Colonic mucosa (tissue), 4 donors: Measurements from ENCODE around the gene CEBPG. TPM values are rescaled to one million over a fixed set of nuclear protein-coding genes. Genes with fewer than 3 reads are reported as not detected.

Experiments used
- DNase-seq: peaks from one replicate; pipeline ENCODE4 v3.0.0-alpha.2; 2020
- H3K27ac ChIP-seq: fragments of 200-600 bp; one replicate; pipeline ENCODE4 v1.8.0; 2021
- H3K27me3 ChIP-seq: fragments of 200-600 bp; one replicate; pipeline ENCODE4 v1.8.0; 2021
- H3K36me3 ChIP-seq: fragments of 200-600 bp; one replicate; pipeline ENCODE4 v1.8.0; 2021
- H3K4me1 ChIP-seq: fragments of 200-600 bp; one replicate; pipeline ENCODE4 v1.8.0; 2021; ENCODE audit warnings: mild to moderate bottlenecking
- H3K4me3 ChIP-seq: fragments of 200-600 bp; one replicate; pipeline ENCODE4 v1.8.0; 2021
- H3K9ac ChIP-seq, 2 donors: one replicate each; pipeline ENCODE4 v1.7.0; 2013; ENCODE audit warnings: control low read depth in 2 of 2, low read depth in 2 of 2, low read length in 2 of 2
- H3K9me3 ChIP-seq: fragments of 200-600 bp; one replicate; pipeline ENCODE4 v1.8.0; 2021
- CTCF ChIP-seq: fragments of 200-600 bp; IDR thresholded peaks from one replicate; pipeline ENCODE4 v1.8.0; 2022; ENCODE audit warnings: antibody characterized with exemption, mild to moderate bottlenecking
- intact Hi-C: fragments of 100-400 bp; cut with DNase I; formaldehyde crosslinking; loops from one replicate; pipeline ENCODE4 v1.14.1; 2022
- total RNA-seq, 2 donors: library from RNA; stranded (reverse); fragmentation: NEBNext Ultra II Directional in 1 of 2; extraction: Animal tissue kit (Norgen Biotek cat#: 25700) in 1 of 2; gene quantifications; one replicate each; pipeline ENCODE4 v1.2.1, GENCODE V29; 2021
- donor health status: healthy.
- donor health status: DM: no; HTN: no; CAD: no.
- donor health status: DM: no; HTN: no; CAD: no.

Gene CEBPG
- total RNA-seq, 2 donors from 2014 or later: 62.1 to 72.3 TPM

- Histone ChIP-seq H3K27me3 (no peaks in the 10 kb centered on the region), H3K9ac (no peak overlapping the region), H3K27ac (no peak overlapping the region), H3K4me1 (no peaks in the 10 kb centered on the region), H3K9me3 (no peaks in the 10 kb centered on the region), H3K36me3 (no peaks in the 10 kb centered on the region), H3K4me3 (no peak overlapping the region)
- DNase-seq: no peak
- no peak for TF ChIP-seq CTCF
- intact Hi-C loops: no loop called here
Measured at GRCh38 chr19:33413868-33414666, 40.6 kb downstream of the CEBPG start.

GRCh38 chr19:33414667-33415605, 41.4 kb downstream of the CEBPG start:
- intact Hi-C loops: no loop called here
- Histone ChIP-seq H3K9ac (no peak overlapping the region), H3K27me3 (no peaks in the 10 kb centered on the region), H3K27ac (no peak overlapping the region), H3K9me3 (no peaks in the 10 kb centered on the region), H3K4me3 (no peak overlapping the region), H3K36me3 (no peaks in the 10 kb centered on the region), H3K4me1 (no peaks in the 10 kb centered on the region)
- TF ChIP-seq CTCF: no peak
- DNase-seq: no peak

- H3K4me3 ChIP-seq: no peak overlapping the region
- H3K27ac ChIP-seq: no peak overlapping the region
- intact Hi-C loops: no loop called here
- H3K36me3 ChIP-seq: no peaks in the 10 kb centered on the region
- no peaks in the 10 kb centered on the region for H3K4me1 ChIP-seq
- peak; percentile 79 for DNase-seq
- H3K9me3 ChIP-seq: no peaks in the 10 kb centered on the region
- no peaks in the 10 kb centered on the region for H3K27me3 ChIP-seq
- TF ChIP-seq CTCF: peak; percentile 65
- no peak overlapping the region for H3K9ac ChIP-seq
Measured at GRCh38 chr19:33416307-33417215, 43.1 kb downstream of the CEBPG start.

GRCh38 chr19:33417751-33418150, 44.2 kb downstream of the CEBPG start:
- no peaks in the 10 kb centered on the region for H3K36me3 ChIP-seq
- no peaks in the 10 kb centered on the region for H3K9me3 ChIP-seq
- intact Hi-C loops: no loop called here
- TF ChIP-seq CTCF: no peak
- no peaks in the 10 kb centered on the region for H3K27me3 ChIP-seq
- H3K4me3 ChIP-seq: no peak overlapping the region
- no peak for DNase-seq
- no peaks in the 10 kb centered on the region for H3K4me1 ChIP-seq
- no peak overlapping the region for H3K9ac ChIP-seq
- no peak overlapping the region for H3K27ac ChIP-seq

GRCh38 chr19:33418461-33418860, 45.0 kb downstream of the CEBPG start:
- no peak overlapping the region for H3K9ac ChIP-seq
- intact Hi-C loops: no loop called here
- H3K27ac ChIP-seq: no peak overlapping the region
- no peaks in the 10 kb centered on the region for H3K36me3 ChIP-seq
- no peaks in the 10 kb centered on the region for H3K27me3 ChIP-seq
- H3K4me3 ChIP-seq: no peak overlapping the region
- no peak for TF ChIP-seq CTCF
- DNase-seq: no peak
- no peaks in the 10 kb centered on the region for H3K4me1 ChIP-seq
- H3K9me3 ChIP-seq: no peaks in the 10 kb centered on the region
